Measurements from ENCODE around the gene RAP2A.

The RAP2A gene

DNA sequence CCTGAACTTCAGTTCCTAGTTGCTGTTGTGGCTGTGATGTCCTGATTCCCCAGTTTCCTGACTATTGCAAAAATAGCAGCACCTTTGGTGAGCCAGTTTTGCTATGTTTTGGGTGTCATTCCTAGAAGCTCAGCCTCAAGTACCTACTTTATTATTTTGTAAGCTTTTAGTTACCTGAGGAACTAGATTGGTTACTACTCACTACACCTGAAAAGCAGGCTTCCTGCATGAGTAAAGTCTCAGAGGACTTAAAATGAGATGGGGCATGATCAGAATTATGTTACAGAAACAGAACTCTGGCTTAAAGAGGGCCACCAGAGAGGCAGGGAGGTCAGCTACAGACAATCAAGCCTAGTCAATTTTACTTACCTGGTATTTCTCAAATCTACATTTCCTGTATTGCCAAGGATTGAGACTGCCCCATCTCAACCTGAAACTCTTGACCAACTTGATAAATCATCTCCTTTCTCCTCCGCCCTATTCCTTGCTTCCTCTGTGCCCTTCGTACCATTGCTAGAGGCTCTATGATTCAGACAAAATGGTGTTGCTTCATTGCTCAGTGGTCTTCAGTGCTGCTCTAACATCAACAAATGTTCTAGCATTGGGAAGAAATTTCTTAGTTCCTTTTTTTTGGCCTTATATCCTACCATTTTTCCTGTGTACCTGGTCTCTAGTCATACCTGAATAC is 58.9 kb downstream of the RAP2A start:
- no peaks in the 10 kb centered on the region for H3K27me3 ChIP-seq (ENCODE audit: control insufficient read depth, insufficient read depth, low read length)
- no peaks in the 10 kb centered on the region for H3K36me3 ChIP-seq (ENCODE audit: control insufficient read depth, insufficient read depth, low read length)
- no peak overlapping the region for H3K4me3 ChIP-seq (ENCODE audit: low read length)
- no CpG with 5 or more reads among the region's 2 CpGs for WGBS (ENCODE audit: insufficient coverage, insufficient read length)
- H3K9me3 ChIP-seq (ENCODE audit: control insufficient read depth, insufficient read depth, low read length) = no peaks in the 10 kb centered on the region
- DNase-seq (ENCODE audit: low read depth, low spot score) = no peak
- no peak overlapping the region for H3K27ac ChIP-seq (ENCODE audit: low read length)
- H3K4me1 ChIP-seq (ENCODE audit: control insufficient read depth, insufficient read depth, low read length) = no peaks in the 10 kb centered on the region; the same call in 1 of the 2 replicates

DNA sequence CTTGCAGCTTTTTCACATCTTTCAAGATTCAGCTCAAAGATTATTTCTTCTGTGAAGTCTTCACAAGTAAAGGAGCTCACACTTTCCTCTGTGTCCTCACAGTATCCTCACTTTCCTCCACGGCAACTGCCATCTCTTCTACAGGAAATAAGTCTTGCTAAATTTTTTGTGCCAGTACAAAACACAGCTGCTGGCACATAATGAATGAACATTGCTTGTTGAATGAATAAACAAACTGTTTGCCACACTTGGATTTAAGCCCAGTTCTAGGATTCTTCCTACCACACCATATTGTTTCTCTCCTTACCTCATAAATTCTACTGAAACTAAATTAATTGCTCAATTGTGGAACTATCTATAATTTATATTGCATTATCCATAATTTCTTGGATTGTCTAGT is 59.5 kb downstream of the RAP2A start:
- no peaks in the 10 kb centered on the region for H3K9me3 ChIP-seq (ENCODE audit: control insufficient read depth, insufficient read depth, low read length)
- no peak overlapping the region for H3K27ac ChIP-seq (ENCODE audit: low read length)
- no peaks in the 10 kb centered on the region for H3K36me3 ChIP-seq (ENCODE audit: control insufficient read depth, insufficient read depth, low read length)
- no peaks in the 10 kb centered on the region; the same call in 1 of the 2 replicates for H3K4me1 ChIP-seq (ENCODE audit: control insufficient read depth, insufficient read depth, low read length)
- no CpG with 5 or more reads among the region's 1 CpG for WGBS (ENCODE audit: insufficient coverage, insufficient read length)
- no peaks in the 10 kb centered on the region for H3K27me3 ChIP-seq (ENCODE audit: control insufficient read depth, insufficient read depth, low read length)
- no peak for DNase-seq (ENCODE audit: low read depth, low spot score)
- H3K4me3 ChIP-seq (ENCODE audit: low read length) = no peak overlapping the region

DNA sequence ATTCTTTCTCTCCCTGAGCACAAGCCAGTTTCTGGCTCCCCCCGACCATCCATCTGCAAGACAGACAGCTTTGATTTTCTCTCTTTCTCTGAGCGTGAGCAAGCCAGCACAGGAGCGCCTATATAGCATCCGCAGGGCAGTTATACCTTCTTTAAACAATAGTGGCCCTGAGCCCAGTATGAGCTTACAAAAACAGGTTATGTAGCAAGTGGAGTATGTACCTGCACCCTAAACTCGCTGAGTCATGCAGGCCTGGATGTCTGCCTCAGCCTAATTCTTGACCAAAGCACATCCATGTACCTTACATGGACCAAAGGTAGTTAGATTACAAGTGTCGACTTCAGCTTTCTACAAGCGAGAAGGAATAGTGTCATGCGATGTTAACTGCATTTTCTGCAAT is 61.7 kb downstream of the RAP2A start:
- no CpG with 5 or more reads among the region's 8 CpGs for WGBS (ENCODE audit: insufficient coverage, insufficient read length)
- H3K4me3 ChIP-seq (ENCODE audit: low read length) = no peak overlapping the region
- no peak for DNase-seq (ENCODE audit: low read depth, low spot score)
- no peaks in the 10 kb centered on the region for H3K36me3 ChIP-seq (ENCODE audit: control insufficient read depth, insufficient read depth, low read length)
- H3K4me1 ChIP-seq (ENCODE audit: control insufficient read depth, insufficient read depth, low read length) = no peaks in the 10 kb centered on the region; the same call in 1 of the 2 replicates
- H3K27me3 ChIP-seq (ENCODE audit: control insufficient read depth, insufficient read depth, low read length) = no peaks in the 10 kb centered on the region
- no peak overlapping the region for H3K27ac ChIP-seq (ENCODE audit: low read length)
- H3K9me3 ChIP-seq (ENCODE audit: control insufficient read depth, insufficient read depth, low read length) = no peaks in the 10 kb centered on the region

DNA sequence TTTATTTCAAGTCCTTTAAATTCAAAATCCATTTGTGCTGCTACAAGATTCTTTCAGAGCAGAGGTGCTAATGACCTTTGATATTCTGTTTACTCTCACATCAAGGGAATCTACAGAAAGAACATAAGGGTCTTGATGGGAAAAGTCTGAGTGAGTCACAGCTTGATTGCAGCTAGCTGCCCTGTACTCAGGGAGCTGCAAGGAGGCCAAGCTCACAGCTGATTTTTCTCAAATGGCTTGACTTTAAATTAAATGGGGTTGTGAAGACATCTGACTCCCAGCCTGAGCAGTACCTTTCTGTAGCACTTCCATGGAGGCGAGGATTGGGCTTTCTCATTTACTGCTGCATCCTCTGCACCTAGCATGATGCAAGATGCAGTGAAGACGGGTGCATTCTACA is 62.5 kb downstream of the RAP2A start:
- Histone ChIP-seq H3K36me3 (ENCODE audit: control insufficient read depth, insufficient read depth, low read length) (no peaks in the 10 kb centered on the region), H3K27me3 (ENCODE audit: control insufficient read depth, insufficient read depth, low read length) (no peaks in the 10 kb centered on the region), H3K4me1 (ENCODE audit: control insufficient read depth, insufficient read depth, low read length) (no peaks in the 10 kb centered on the region; the same call in 1 of the 2 replicates), H3K9me3 (ENCODE audit: control insufficient read depth, insufficient read depth, low read length) (no peaks in the 10 kb centered on the region), H3K4me3 (ENCODE audit: low read length) (no peak overlapping the region), H3K27ac (ENCODE audit: low read length) (no peak overlapping the region)
- WGBS (ENCODE audit: insufficient coverage, insufficient read length) = no CpG with 5 or more reads among the region's 2 CpGs
- no peak for DNase-seq (ENCODE audit: low read depth, low spot score)

DNA sequence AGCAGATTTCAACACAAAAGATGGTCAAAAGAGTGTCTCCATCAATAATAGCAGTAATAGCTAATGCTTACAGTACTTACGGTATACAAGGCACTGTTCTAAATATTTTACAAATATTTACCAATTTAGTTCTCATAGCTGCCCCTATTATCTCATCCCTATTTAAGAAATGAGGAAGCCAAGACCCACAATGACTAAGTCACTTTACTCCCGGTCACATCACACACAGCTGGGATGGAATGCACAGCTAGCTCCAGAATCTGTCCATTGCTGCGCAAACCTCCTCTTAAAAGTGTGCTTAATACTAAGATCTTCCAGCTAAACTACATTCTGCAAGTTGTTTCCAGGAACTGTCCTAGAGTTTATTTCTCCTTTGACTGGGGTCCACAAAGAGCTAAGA is 63.4 kb downstream of the RAP2A start:
- no peaks in the 10 kb centered on the region for H3K9me3 ChIP-seq (ENCODE audit: control insufficient read depth, insufficient read depth, low read length)
- DNase-seq (ENCODE audit: low read depth, low spot score) = no peak
- H3K4me1 ChIP-seq (ENCODE audit: control insufficient read depth, insufficient read depth, low read length) = no peaks in the 10 kb centered on the region; the same call in 1 of the 2 replicates
- no peaks in the 10 kb centered on the region for H3K27me3 ChIP-seq (ENCODE audit: control insufficient read depth, insufficient read depth, low read length)
- H3K36me3 ChIP-seq (ENCODE audit: control insufficient read depth, insufficient read depth, low read length) = no peaks in the 10 kb centered on the region
- WGBS (ENCODE audit: insufficient coverage, insufficient read length) = no CpG with 5 or more reads among the region's 3 CpGs
- H3K4me3 ChIP-seq (ENCODE audit: low read length) = no peak overlapping the region
- no peak overlapping the region for H3K27ac ChIP-seq (ENCODE audit: low read length)

DNA sequence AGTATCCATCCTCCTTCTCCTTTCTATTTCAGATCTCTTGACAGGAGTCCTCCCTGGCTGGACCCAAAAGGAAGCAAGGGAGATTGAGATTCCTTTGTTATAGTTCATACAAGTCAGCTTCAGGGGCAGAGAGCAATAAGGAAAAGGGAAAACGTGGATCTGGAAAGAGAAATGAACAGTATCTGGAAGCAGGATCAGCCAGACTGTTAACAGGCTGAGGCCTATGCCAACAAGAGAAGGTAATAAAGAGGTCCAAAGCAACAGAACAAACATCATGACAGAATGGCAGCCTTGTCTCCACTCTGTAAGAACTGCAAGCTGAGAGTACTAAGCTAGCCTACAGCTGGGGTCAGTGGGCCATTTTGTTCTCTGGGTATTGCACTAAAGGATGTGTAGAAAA is 64.5 kb downstream of the RAP2A start:
- WGBS (ENCODE audit: insufficient coverage, insufficient read length) = no CpG with 5 or more reads among the region's 1 CpG
- Histone ChIP-seq H3K4me1 (ENCODE audit: control insufficient read depth, insufficient read depth, low read length) (no peaks in the 10 kb centered on the region; the same call in 1 of the 2 replicates), H3K4me3 (ENCODE audit: low read length) (no peak overlapping the region), H3K9me3 (ENCODE audit: control insufficient read depth, insufficient read depth, low read length) (no peaks in the 10 kb centered on the region), H3K27me3 (ENCODE audit: control insufficient read depth, insufficient read depth, low read length) (no peaks in the 10 kb centered on the region), H3K27ac (ENCODE audit: low read length) (no peak overlapping the region), H3K36me3 (ENCODE audit: control insufficient read depth, insufficient read depth, low read length) (no peaks in the 10 kb centered on the region)
- DNase-seq (ENCODE audit: low read depth, low spot score) = no peak

DNA sequence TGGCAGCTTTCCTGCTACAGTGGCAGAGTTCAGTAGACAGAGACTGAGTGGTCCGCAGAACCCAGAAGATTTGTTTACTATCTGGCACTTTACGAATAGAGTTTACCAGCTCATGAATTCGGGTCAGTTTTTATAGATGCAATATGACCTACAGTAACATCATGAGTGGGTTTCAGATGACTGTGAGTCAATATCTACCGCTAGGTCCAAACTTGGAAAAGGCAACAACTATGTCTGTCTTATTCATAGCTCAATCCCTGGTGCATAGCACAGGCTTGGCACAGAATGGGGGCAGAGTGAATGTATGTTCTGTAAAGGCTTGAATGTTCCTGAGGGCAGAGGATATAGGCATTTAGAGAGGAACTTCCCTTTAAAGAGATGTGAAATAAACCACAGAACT is 65.2 kb downstream of the RAP2A start:
- no peak for DNase-seq (ENCODE audit: low read depth, low spot score)
- no peaks in the 10 kb centered on the region for H3K36me3 ChIP-seq (ENCODE audit: control insufficient read depth, insufficient read depth, low read length)
- no peak overlapping the region for H3K4me3 ChIP-seq (ENCODE audit: low read length)
- H3K4me1 ChIP-seq (ENCODE audit: control insufficient read depth, insufficient read depth, low read length) = no peaks in the 10 kb centered on the region; the same call in 1 of the 2 replicates
- no peak overlapping the region for H3K27ac ChIP-seq (ENCODE audit: low read length)
- no CpG with 5 or more reads among the region's 4 CpGs for WGBS (ENCODE audit: insufficient coverage, insufficient read length)
- no peaks in the 10 kb centered on the region for H3K27me3 ChIP-seq (ENCODE audit: control insufficient read depth, insufficient read depth, low read length)
- H3K9me3 ChIP-seq (ENCODE audit: control insufficient read depth, insufficient read depth, low read length) = no peaks in the 10 kb centered on the region

DNA sequence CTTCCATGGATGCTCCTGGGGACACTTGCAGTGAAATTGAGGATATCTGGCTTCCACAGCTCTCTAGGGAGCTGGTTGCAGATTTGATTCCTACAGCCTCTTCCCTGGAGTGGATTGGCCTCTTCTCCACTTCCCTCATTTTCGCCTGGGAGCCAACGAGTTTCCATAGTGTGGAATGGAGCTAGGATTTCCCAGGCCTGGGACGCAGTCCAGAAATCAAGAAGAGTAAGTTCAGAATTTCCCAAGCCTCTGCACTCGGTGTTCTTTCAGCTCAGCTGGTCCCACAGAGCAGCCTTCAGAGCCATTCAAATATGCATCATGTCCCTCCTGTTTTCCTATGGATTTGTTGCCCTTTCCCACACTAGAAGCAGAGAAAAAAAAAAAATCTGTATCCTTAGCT is 68.2 kb downstream of the RAP2A start:
- WGBS (ENCODE audit: insufficient coverage, insufficient read length) = no CpG with 5 or more reads among the region's 4 CpGs
- DNase-seq (ENCODE audit: low read depth, low spot score) = no peak

DNA sequence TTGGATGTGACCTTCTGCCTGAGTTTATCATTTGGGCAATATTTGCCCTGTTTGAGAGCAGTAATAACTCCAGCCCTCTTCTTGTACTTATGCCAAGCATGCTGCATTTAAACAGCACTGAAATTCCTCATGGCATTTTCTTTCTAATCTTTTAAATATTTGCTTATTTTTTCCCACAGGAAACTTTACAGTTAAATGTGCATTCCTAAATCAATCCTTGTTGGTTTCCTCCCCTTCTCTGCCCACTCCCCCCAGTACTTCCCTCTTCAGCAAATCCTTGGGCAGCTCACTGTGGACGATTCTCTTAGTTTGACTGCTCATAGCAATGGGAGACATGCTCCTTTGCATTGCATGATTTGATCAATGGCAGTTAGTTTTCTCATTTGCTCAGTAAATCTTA is 68.7 kb downstream of the RAP2A start:
- no peaks in the 10 kb centered on the region for H3K36me3 ChIP-seq (ENCODE audit: control insufficient read depth, insufficient read depth, low read length)
- no peaks in the 10 kb centered on the region for H3K9me3 ChIP-seq (ENCODE audit: control insufficient read depth, insufficient read depth, low read length)
- no peaks in the 10 kb centered on the region for H3K27me3 ChIP-seq (ENCODE audit: control insufficient read depth, insufficient read depth, low read length)
- no peak for DNase-seq (ENCODE audit: low read depth, low spot score)
- no peak overlapping the region for H3K4me3 ChIP-seq (ENCODE audit: low read length)
- H3K27ac ChIP-seq (ENCODE audit: low read length) = no peak overlapping the region
- no peaks in the 10 kb centered on the region for H3K4me1 ChIP-seq (ENCODE audit: control insufficient read depth, insufficient read depth, low read length)
- no CpG with 5 or more reads among the region's 1 CpG for WGBS (ENCODE audit: insufficient coverage, insufficient read length)

More for the DNA sequence above, 68.2 kb downstream of the RAP2A start:
- no peaks in the 10 kb centered on the region for H3K4me1 ChIP-seq (ENCODE audit: control insufficient read depth, insufficient read depth, low read length)
- H3K27ac ChIP-seq (ENCODE audit: low read length) = no peak overlapping the region
- no peaks in the 10 kb centered on the region for H3K27me3 ChIP-seq (ENCODE audit: control insufficient read depth, insufficient read depth, low read length)
- H3K9me3 ChIP-seq (ENCODE audit: control insufficient read depth, insufficient read depth, low read length) = no peaks in the 10 kb centered on the region
- H3K36me3 ChIP-seq (ENCODE audit: control insufficient read depth, insufficient read depth, low read length) = no peaks in the 10 kb centered on the region
- H3K4me3 ChIP-seq (ENCODE audit: low read length) = no peak overlapping the region

DNA sequence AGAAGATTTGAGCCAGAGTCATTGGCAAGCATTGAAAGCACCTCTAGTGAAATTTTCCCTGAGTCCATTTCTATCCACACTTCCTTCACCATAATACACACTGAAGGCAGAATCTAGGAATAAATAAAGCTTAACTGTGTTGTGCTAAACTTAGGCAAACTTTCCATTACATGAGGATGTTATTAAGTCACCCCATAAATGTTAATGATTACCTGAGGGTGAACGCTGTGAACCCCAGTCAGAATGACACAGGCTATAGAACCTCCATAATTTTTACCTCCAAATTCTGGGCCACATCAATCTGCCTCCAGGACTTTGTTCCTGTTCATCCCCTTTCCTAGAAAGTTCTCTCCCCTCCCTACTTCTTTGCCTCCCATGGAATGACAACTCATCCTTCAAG is 71.0 kb downstream of the RAP2A start:
- no peaks in the 10 kb centered on the region for H3K36me3 ChIP-seq (ENCODE audit: control insufficient read depth, insufficient read depth, low read length)
- no peak for DNase-seq (ENCODE audit: low read depth, low spot score)
- H3K27ac ChIP-seq (ENCODE audit: low read length) = no peak overlapping the region
- H3K9me3 ChIP-seq (ENCODE audit: control insufficient read depth, insufficient read depth, low read length) = no peaks in the 10 kb centered on the region
- WGBS (ENCODE audit: insufficient coverage, insufficient read length) = no CpG with 5 or more reads among the region's 1 CpG
- H3K4me1 ChIP-seq (ENCODE audit: control insufficient read depth, insufficient read depth, low read length) = no peaks in the 10 kb centered on the region
- H3K27me3 ChIP-seq (ENCODE audit: control insufficient read depth, insufficient read depth, low read length) = no peaks in the 10 kb centered on the region
- no peak overlapping the region for H3K4me3 ChIP-seq (ENCODE audit: low read length)

DNA sequence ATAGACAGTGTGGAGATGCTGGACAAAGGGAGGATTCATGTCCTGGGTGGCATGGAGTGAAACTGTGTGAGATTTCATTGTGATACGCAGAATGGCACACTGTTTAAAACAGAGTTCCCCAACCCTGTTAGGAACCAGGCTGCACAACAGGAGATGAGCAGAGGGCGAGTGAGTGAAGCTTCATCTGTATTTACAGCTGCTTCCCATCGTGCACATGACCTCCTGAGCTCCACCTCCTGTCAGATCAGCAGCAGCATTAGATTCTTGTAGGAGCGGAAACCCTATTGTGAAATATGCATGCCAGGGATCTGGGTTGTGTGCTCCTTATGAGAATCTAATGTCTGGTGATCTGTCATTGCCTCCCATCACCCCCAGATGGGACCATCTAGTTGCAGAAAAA is 72.5 kb downstream of the RAP2A start:
- no CpG with 5 or more reads among the region's 4 CpGs for WGBS (ENCODE audit: insufficient coverage, insufficient read length)
- Histone ChIP-seq H3K4me1 (ENCODE audit: control insufficient read depth, insufficient read depth, low read length) (no peaks in the 10 kb centered on the region), H3K9me3 (ENCODE audit: control insufficient read depth, insufficient read depth, low read length) (no peaks in the 10 kb centered on the region)

More for the DNA sequence above, 72.5 kb downstream of the RAP2A start:
- Histone ChIP-seq H3K36me3 (ENCODE audit: control insufficient read depth, insufficient read depth, low read length) (no peaks in the 10 kb centered on the region), H3K27me3 (ENCODE audit: control insufficient read depth, insufficient read depth, low read length) (no peaks in the 10 kb centered on the region), H3K27ac (ENCODE audit: low read length) (no peak overlapping the region), H3K4me3 (ENCODE audit: low read length) (no peak overlapping the region)
- no peak for DNase-seq (ENCODE audit: low read depth, low spot score)

All from iPS DF 6.9 (cell line).